GM23248 (cell line): ENCODE data around the gene PLXDC2.

Source experiments
- EZH2 ChIP-seq: fragments of 200-600 bp; sonication (generic); IDR thresholded peaks from 2 replicates; pipeline ENCODE4 v1.6.1; 2018; ENCODE audit warnings: antibody characterized with exemption, mild to moderate bottlenecking; ENCODE audit not compliant: insufficient read depth, poor library complexity, severe bottlenecking
- EZH2phosphoT487 ChIP-seq: fragments of 200-600 bp; sonication (generic); IDR thresholded peaks from 2 replicates; pipeline ENCODE4 v1.6.1; 2018; ENCODE audit warnings: antibody characterized with exemption, moderate library complexity, mild to moderate bottlenecking, low read depth; ENCODE audit not compliant: insufficient read depth

- TF ChIP-seq EZH2 (no peak), EZH2phosphoT487 (no peak)
Observed at GRCh38 chr10:19998482-19998881, 182.2 kb downstream of the PLXDC2 start.
